Measurements from ENCODE around the gene DUSP1.

GRCh38 chr5:172756764-172757393, 14.1 kb downstream of the DUSP1 start:
- TF ChIP-seq, protein P1, sequence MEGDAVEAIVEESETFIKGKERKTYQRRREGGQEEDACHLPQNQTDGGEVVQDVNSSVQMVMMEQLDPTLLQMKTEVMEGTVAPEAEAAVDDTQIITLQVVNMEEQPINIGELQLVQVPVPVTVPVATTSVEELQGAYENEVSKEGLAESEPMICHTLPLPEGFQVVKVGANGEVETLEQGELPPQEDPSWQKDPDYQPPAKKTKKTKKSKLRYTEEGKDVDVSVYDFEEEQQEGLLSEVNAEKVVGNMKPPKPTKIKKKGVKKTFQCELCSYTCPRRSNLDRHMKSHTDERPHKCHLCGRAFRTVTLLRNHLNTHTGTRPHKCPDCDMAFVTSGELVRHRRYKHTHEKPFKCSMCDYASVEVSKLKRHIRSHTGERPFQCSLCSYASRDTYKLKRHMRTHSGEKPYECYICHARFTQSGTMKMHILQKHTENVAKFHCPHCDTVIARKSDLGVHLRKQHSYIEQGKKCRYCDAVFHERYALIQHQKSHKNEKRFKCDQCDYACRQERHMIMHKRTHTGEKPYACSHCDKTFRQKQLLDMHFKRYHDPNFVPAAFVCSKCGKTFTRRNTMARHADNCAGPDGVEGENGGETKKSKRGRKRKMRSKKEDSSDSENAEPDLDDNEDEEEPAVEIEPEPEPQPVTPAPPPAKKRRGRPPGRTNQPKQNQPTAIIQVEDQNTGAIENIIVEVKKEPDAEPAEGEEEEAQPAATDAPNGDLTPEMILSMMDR (conservative IDR thresholded peaks at IDR 0.05 in 1 of 2, IDR thresholded peaks at IDR 0.05 in 1 of 2; ENCODE audit: extremely low read depth in 1 of 2, insufficient read depth in 1 of 2, low read depth in 1 of 2, low read length in 2 of 2): no peak
- TF ChIP-seq EZH2 (IDR thresholded peaks at IDR 0.05; ENCODE audit: borderline replicate concordance, low read length): no peak

All from mammary epithelial cell (primary cell).